SK-N-MC (cell line): ENCODE measurements around the gene RGS9.

Experiments
- EZH2 ChIP-seq: fragments of 200-600 bp; sonication (generic); IDR thresholded peaks from one replicate; pipeline ENCODE4 v1.6.1; 2017; ENCODE audit warnings: antibody characterized with exemption
- FOXP2 ChIP-seq: optimal IDR thresholded peaks from 2 replicates; pipeline ENCODE3; 2011; ENCODE audit warnings: mild to moderate bottlenecking, moderate library complexity; ENCODE audit not compliant: insufficient read depth; ENCODE audit errors: extremely low read length, control extremely low read depth
- POLR2AphosphoS5 ChIP-seq: IDR thresholded peaks from 2 replicates; pipeline ENCODE4 v1.6.1; 2012; ENCODE audit warnings: mild to moderate bottlenecking, low read depth, low read length, borderline replicate concordance

GRCh38 chr17:65229621-65229995 is 92.4 kb downstream of the RGS9 start:
- TF ChIP-seq EZH2 (no peak), POLR2AphosphoS5 (no peak), FOXP2 (no peak)
